Gastrocnemius medialis (tissue), 4 donors: ENCODE results near the gene FXN.

Experiments
- POLR2A ChIP-seq, 2 donors: fragments of 450-650 bp; IDR thresholded peaks; one replicate each; pipeline ENCODE4 v1.6.1; 2017; ENCODE audit warnings: antibody characterized with exemption in 2 of 2, mild to moderate bottlenecking in 2 of 2, moderate library complexity in 2 of 2
- TF ChIP-seq, protein P1 (sequence below), 5 experiments: fragments of 450-650 bp in 3 of 5; fragments of 200-600 bp in 2 of 5; sonication (generic) in 2 of 5; IDR thresholded peaks in 4 of 5; conservative IDR thresholded peaks in 1 of 5; 1 replicate in 4 of 5; 2 replicates in 1 of 5; pipeline ENCODE4 v1.5.1; 2016 to 2019; ENCODE audit warnings: antibody characterized with exemption in 5 of 5, mild to moderate bottlenecking in 3 of 5, moderate library complexity in 3 of 5

DNA sequence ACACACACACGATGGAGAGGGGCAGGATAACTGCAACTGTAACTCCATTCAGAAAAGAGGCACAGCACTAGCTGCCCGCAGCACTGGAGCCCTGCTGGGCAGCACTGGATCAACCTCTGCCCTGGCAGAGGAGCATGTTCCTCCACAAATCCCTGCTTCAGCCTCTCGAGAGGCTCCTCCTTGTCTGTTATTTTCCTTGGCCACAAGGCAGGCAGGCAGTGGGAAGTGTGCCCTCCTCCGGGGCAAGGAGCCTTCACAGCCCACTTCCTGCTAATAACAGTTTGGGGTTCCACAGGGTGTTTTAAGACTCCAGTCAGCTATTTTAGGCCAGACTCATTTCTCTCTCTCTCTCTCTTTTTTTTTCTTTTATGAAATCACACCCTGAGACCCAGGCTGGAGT, 11.8 kb downstream of the FXN start:
- TF ChIP-seq, protein P1, sequence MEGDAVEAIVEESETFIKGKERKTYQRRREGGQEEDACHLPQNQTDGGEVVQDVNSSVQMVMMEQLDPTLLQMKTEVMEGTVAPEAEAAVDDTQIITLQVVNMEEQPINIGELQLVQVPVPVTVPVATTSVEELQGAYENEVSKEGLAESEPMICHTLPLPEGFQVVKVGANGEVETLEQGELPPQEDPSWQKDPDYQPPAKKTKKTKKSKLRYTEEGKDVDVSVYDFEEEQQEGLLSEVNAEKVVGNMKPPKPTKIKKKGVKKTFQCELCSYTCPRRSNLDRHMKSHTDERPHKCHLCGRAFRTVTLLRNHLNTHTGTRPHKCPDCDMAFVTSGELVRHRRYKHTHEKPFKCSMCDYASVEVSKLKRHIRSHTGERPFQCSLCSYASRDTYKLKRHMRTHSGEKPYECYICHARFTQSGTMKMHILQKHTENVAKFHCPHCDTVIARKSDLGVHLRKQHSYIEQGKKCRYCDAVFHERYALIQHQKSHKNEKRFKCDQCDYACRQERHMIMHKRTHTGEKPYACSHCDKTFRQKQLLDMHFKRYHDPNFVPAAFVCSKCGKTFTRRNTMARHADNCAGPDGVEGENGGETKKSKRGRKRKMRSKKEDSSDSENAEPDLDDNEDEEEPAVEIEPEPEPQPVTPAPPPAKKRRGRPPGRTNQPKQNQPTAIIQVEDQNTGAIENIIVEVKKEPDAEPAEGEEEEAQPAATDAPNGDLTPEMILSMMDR (IDR thresholded peaks at IDR 0.05 in 4 of 5, conservative IDR thresholded peaks at IDR 0.05 in 1 of 5): no peak
- no peak for TF ChIP-seq POLR2A (IDR thresholded peaks at IDR 0.05)
